ENCODE results near the gene TBX4. TPM values are rescaled to one million over a fixed set of nuclear protein-coding genes. Genes with fewer than 3 reads are reported as not detected.
"Not testable (repeated sequence)": the region's sequence is repeated elsewhere in the genome, so short reads cannot be mapped to it uniquely, and the experiment has no call there.

Gene TBX4
- total RNA-seq, 2 donors from 2014 or later, result not detected

GRCh38 chr17:61422116-61422799, 30.0 kb upstream of the TBX4 start:
- Mint-ChIP-seq H3K36me3 (no peaks in the 10 kb centered on the region), H3K9me3 (no peaks in the 10 kb centered on the region), H3K27ac (no peak overlapping the region)
- DNase-seq (ENCODE audit: low spot score in 2 of 2), result no peak
- no peak for ATAC-seq

- H3K36me3 Mint-ChIP-seq, result no peaks in the 10 kb centered on the region
- ATAC-seq (no peak), DNase-seq (ENCODE audit: low spot score in 2 of 2) (no peak)
- no peak overlapping the region for H3K27ac Mint-ChIP-seq
- H3K9me3 Mint-ChIP-seq, result no peaks in the 10 kb centered on the region
Measured at GRCh38 chr17:61422869-61423268, 29.4 kb upstream of the TBX4 start.

GRCh38 chr17:61423967-61424649, 28.1 kb upstream of the TBX4 start:
- no peaks in the 10 kb centered on the region for H3K36me3 Mint-ChIP-seq
- H3K27ac Mint-ChIP-seq, result no peak overlapping the region
- ATAC-seq, result no peak
- no peaks in the 10 kb centered on the region for H3K9me3 Mint-ChIP-seq
- no peak for DNase-seq (ENCODE audit: low spot score in 2 of 2)

- H3K9me3 Mint-ChIP-seq, result no peaks in the 10 kb centered on the region
- DNase-seq (ENCODE audit: low spot score in 2 of 2) (no peak), ATAC-seq (no peak)
- no peaks in the 10 kb centered on the region for H3K36me3 Mint-ChIP-seq
- no peak overlapping the region for H3K27ac Mint-ChIP-seq
Measured at GRCh38 chr17:61425682-61426481, 26.3 kb upstream of the TBX4 start.

- H3K9me3 Mint-ChIP-seq, result no peaks in the 10 kb centered on the region
- H3K27ac Mint-ChIP-seq, result no peak overlapping the region
- no peak for ATAC-seq
- H3K36me3 Mint-ChIP-seq, result no peaks in the 10 kb centered on the region
- DNase-seq (ENCODE audit: low spot score in 2 of 2), result no peak
Measured at GRCh38 chr17:61426482-61427304, 25.5 kb upstream of the TBX4 start.

- ATAC-seq (no peak), DNase-seq (ENCODE audit: low spot score in 2 of 2) (no peak)
- Mint-ChIP-seq H3K27ac (no peak overlapping the region), H3K9me3 (no peaks in the 10 kb centered on the region), H3K36me3 (no peaks in the 10 kb centered on the region)
Measured at GRCh38 chr17:61427567-61427966, 24.7 kb upstream of the TBX4 start.

GRCh38 chr17:61429274-61429673, 22.9 kb upstream of the TBX4 start:
- ATAC-seq (no peak), DNase-seq (ENCODE audit: low spot score in 2 of 2) (no peak)
- Mint-ChIP-seq H3K36me3 (no peaks in the 10 kb centered on the region), H3K9me3 (no peaks in the 10 kb centered on the region), H3K27ac (no peak overlapping the region)

- not testable (repeated sequence) for ATAC-seq; DNase-seq (ENCODE audit: low spot score in 2 of 2); H3K9me3 Mint-ChIP-seq; H3K27ac Mint-ChIP-seq; H3K36me3 Mint-ChIP-seq
Measured at GRCh38 chr17:61429831-61430230, 22.4 kb upstream of the TBX4 start.

GRCh38 chr17:61431594-61432311, 20.5 kb upstream of the TBX4 start:
- ATAC-seq (no peak), DNase-seq (ENCODE audit: low spot score in 2 of 2) (no peak)
- Mint-ChIP-seq H3K9me3 (peaks cover 0 to 7% of the 10 kb centered on the region in 2 donors), H3K27ac (no peak overlapping the region), H3K36me3 (no peaks in the 10 kb centered on the region)

GRCh38 chr17:61436273-61436672, 15.9 kb upstream of the TBX4 start:
- no peak for ATAC-seq
- Mint-ChIP-seq H3K27ac (no peak overlapping the region), H3K9me3 (peaks cover 18 to 20% of the 10 kb centered on the region in 2 donors), H3K36me3 (peaks cover 21 to 26% of the 10 kb centered on the region in 2 donors)
- DNase-seq (ENCODE audit: low spot score in 2 of 2), result no peak

GRCh38 chr17:61436995-61437704, 15.1 kb upstream of the TBX4 start:
- Mint-ChIP-seq H3K36me3 (peaks cover 21 to 26% of the 10 kb centered on the region in 2 donors), H3K9me3 (peaks cover 18 to 20% of the 10 kb centered on the region in 2 donors), H3K27ac (no peak overlapping the region)
- DNase-seq (ENCODE audit: low spot score in 2 of 2) (no peak), ATAC-seq (no peak)

GRCh38 chr17:61440697-61441096, 11.5 kb upstream of the TBX4 start:
- Mint-ChIP-seq H3K9me3 (peaks cover 18 to 20% of the 10 kb centered on the region in 2 donors), H3K36me3 (peaks cover 21 to 26% of the 10 kb centered on the region in 2 donors), H3K27ac (no peak overlapping the region)
- ATAC-seq (peak; percentile 65 to 99), DNase-seq (ENCODE audit: low spot score in 2 of 2) (no peak)

- DNase-seq (ENCODE audit: low spot score in 2 of 2); ATAC-seq; H3K27ac Mint-ChIP-seq: not testable (repeated sequence)
- Mint-ChIP-seq H3K9me3 (peaks cover 14 to 18% of the 10 kb centered on the region in 2 donors), H3K36me3 (peaks cover 21 to 26% of the 10 kb centered on the region in 2 donors)
Measured at GRCh38 chr17:61441507-61441906, 10.7 kb upstream of the TBX4 start.

- H3K27ac Mint-ChIP-seq, result no peak overlapping the region
- H3K9me3 Mint-ChIP-seq, result peaks cover 9 to 13% of the 10 kb centered on the region in 2 donors
- no peak for ATAC-seq
- H3K36me3 Mint-ChIP-seq, result peaks cover 18 to 23% of the 10 kb centered on the region in 2 donors
- DNase-seq (ENCODE audit: low spot score in 2 of 2), result no peak
Measured at GRCh38 chr17:61442136-61442775, 10.0 kb upstream of the TBX4 start.

- Mint-ChIP-seq H3K9me3 (peaks cover 4 to 6% of the 10 kb centered on the region in 2 donors), H3K27ac (no peak overlapping the region), H3K36me3 (peaks cover 12 to 16% of the 10 kb centered on the region in 2 donors)
- ATAC-seq (no peak), DNase-seq (ENCODE audit: low spot score in 2 of 2) (no peak)
Measured at GRCh38 chr17:61442878-61443474, 9.2 kb upstream of the TBX4 start.
